Colonic mucosa (tissue), 4 donors: ENCODE measurements around the gene ZNF675. TPM values are rescaled to one million over a fixed set of nuclear protein-coding genes. Genes with fewer than 3 reads are reported as not detected.
"Not testable (repeated sequence)": the region's sequence is repeated elsewhere in the genome, so short reads cannot be mapped to it uniquely, and the experiment has no call there.

Experiments used
- DNase-seq: peaks from one replicate; pipeline ENCODE4 v3.0.0-alpha.2; 2020
- H3K27ac ChIP-seq: fragments of 200-600 bp; one replicate; pipeline ENCODE4 v1.8.0; 2021
- H3K27me3 ChIP-seq: fragments of 200-600 bp; one replicate; pipeline ENCODE4 v1.8.0; 2021
- H3K36me3 ChIP-seq: fragments of 200-600 bp; one replicate; pipeline ENCODE4 v1.8.0; 2021
- H3K4me1 ChIP-seq: fragments of 200-600 bp; one replicate; pipeline ENCODE4 v1.8.0; 2021; ENCODE audit warnings: mild to moderate bottlenecking
- H3K4me3 ChIP-seq: fragments of 200-600 bp; one replicate; pipeline ENCODE4 v1.8.0; 2021
- H3K9ac ChIP-seq, 2 donors: one replicate each; pipeline ENCODE4 v1.7.0; 2013; ENCODE audit warnings: control low read depth in 2 of 2, low read depth in 2 of 2, low read length in 2 of 2
- H3K9me3 ChIP-seq: fragments of 200-600 bp; one replicate; pipeline ENCODE4 v1.8.0; 2021
- CTCF ChIP-seq: fragments of 200-600 bp; IDR thresholded peaks from one replicate; pipeline ENCODE4 v1.8.0; 2022; ENCODE audit warnings: antibody characterized with exemption, mild to moderate bottlenecking
- intact Hi-C: fragments of 100-400 bp; cut with DNase I; formaldehyde crosslinking; loops from one replicate; pipeline ENCODE4 v1.14.1; 2022
- total RNA-seq, 2 donors: library from RNA; stranded (reverse); fragmentation: NEBNext Ultra II Directional in 1 of 2; extraction: Animal tissue kit (Norgen Biotek cat#: 25700) in 1 of 2; gene quantifications; one replicate each; pipeline ENCODE4 v1.2.1, GENCODE V29; 2021
- donor health status: healthy.
- donor health status: DM: no; HTN: no; CAD: no.
- donor health status: DM: no; HTN: no; CAD: no.

The ZNF675 gene
- total RNA-seq, 2 donors from 2014 or later: 10.3 to 13.2 TPM

GRCh38 chr19:23665651-23666410 lies 21.2 kb downstream of the ZNF675 start:
- intact Hi-C loops: no loop called here

GRCh38 chr19:23649817-23650216 lies 37.2 kb downstream of the ZNF675 start:
- H3K9ac ChIP-seq, H3K27ac ChIP-seq, intact Hi-C loops, H3K27me3 ChIP-seq, H3K9me3 ChIP-seq, H3K4me3 ChIP-seq, DNase-seq, H3K4me1 ChIP-seq, H3K36me3 ChIP-seq: not testable (repeated sequence)

More at GRCh38 chr19:23665651-23666410, 21.2 kb downstream of the ZNF675 start:
- H3K27ac ChIP-seq: no peak overlapping the region
- H3K27me3 ChIP-seq: no peaks in the 10 kb centered on the region
- no peaks in the 10 kb centered on the region for H3K4me1 ChIP-seq
- H3K36me3 ChIP-seq: peaks cover 11% of the 10 kb centered on the region
- no peaks in the 10 kb centered on the region for H3K9me3 ChIP-seq
- no peak for DNase-seq
- no peak overlapping the region for H3K4me3 ChIP-seq
- H3K9ac ChIP-seq: no peak overlapping the region
- no peak for TF ChIP-seq CTCF

Other genes starting within 250 kb of the ZNF675 start
- 1 to 10 TPM; 2.9 to 3.2 TPM for gene ZNF681, start 71.7 kb upstream of the ZNF675 start, total RNA-seq
- gene ZNF726, start 227.7 kb upstream of the ZNF675 start, total RNA-seq: 1 to 10 TPM in 1 of 2 donors, under 1 TPM in 1; 0.93 to 4.2 TPM